HEK293 (cell line): ENCODE results near the gene INO80E.
A peak's percentile ranks its signal among the peaks of the same experiment; 100 is the strongest.
"Not testable (repeated sequence)": the region's sequence is repeated elsewhere in the genome, so short reads cannot be mapped to it uniquely, and the experiment has no call there.

Source experiments
- CTCF ChIA-PET: fragments of 350-600 bp; formaldehyde crosslinking; extraction: SDS; loops from one replicate; lab custom pipeline; 2021; ENCODE audit warnings: antibody characterized with exemption; lab: Yijun Ruan, JAX
- POLR2A ChIA-PET: fragments of 300-600 bp; formaldehyde crosslinking; extraction: SDS; loops from one replicate; lab custom pipeline; 2020; ENCODE audit warnings: antibody characterized with exemption, inconsistent platforms; lab: Yijun Ruan, JAX
- H3K27ac ChIP-seq: fragments of 200-500 bp; sonication (Bioruptor generic); 2 replicates; pipeline ENCODE4 v1.5.1; 2014; ENCODE audit warnings: low read depth, low read length, control low read depth, inconsistent platforms; ENCODE audit errors: extremely low read depth
- H3K36me3 ChIP-seq, 2 experiments: fragments of 200-500 bp in 1 of 2; sonication (Bioruptor generic) in 1 of 2; 1 replicate in 1 of 2; 2 replicates in 1 of 2; pipeline ENCODE4 v1.5.1; 2014 to 2017; ENCODE audit warnings: inconsistent platforms in 2 of 2, low read length in 2 of 2; ENCODE audit not compliant: control insufficient read depth in 2 of 2, insufficient read depth in 1 of 2
- H3K4me1 ChIP-seq: fragments of 200-500 bp; sonication (Bioruptor generic); 2 replicates; pipeline ENCODE4 v1.5.1; 2014; ENCODE audit warnings: mild to moderate bottlenecking, low read length, inconsistent platforms; ENCODE audit not compliant: control insufficient read depth, insufficient read depth
- H3K4me3 ChIP-seq: 2 replicates; pipeline ENCODE4 v1.5.1; 2011; ENCODE audit warnings: low read depth, mild to moderate bottlenecking, control low read depth, low read length, moderate library complexity
- H3K9me3 ChIP-seq: fragments of 200-500 bp; sonication (Bioruptor generic); 2 replicates; pipeline ENCODE4 v1.5.1; 2014; ENCODE audit warnings: low read depth, low read length, inconsistent platforms; ENCODE audit not compliant: control insufficient read depth, insufficient read depth
- ZBTB1 ChIP-seq: fragments of 450-650 bp; formaldehyde crosslinking; IDR thresholded peaks from 2 replicates; pipeline ENCODE4 v1.5.1; 2016; ENCODE audit warnings: missing biosample characterization, missing genetic modification characterization
- ZFP3 ChIP-seq: fragments of 450-650 bp; formaldehyde crosslinking; IDR thresholded peaks from 2 replicates; pipeline ENCODE4 v1.5.1; 2016; ENCODE audit warnings: low read depth, missing biosample characterization, missing genetic modification characterization
- ZFP69B ChIP-seq: fragments of 450-650 bp; formaldehyde crosslinking; IDR thresholded peaks from 2 replicates; pipeline ENCODE4 v1.5.1; 2016; ENCODE audit warnings: missing biosample characterization, missing genetic modification characterization
- ZNF174 ChIP-seq: fragments of 450-650 bp; formaldehyde crosslinking; IDR thresholded peaks from 2 replicates; pipeline ENCODE4 v1.5.0; 2017; ENCODE audit warnings: missing biosample characterization, mild to moderate bottlenecking, missing genetic modification characterization
- ZNF214 ChIP-seq: fragments of 450-650 bp; formaldehyde crosslinking; IDR thresholded peaks from 2 replicates; pipeline ENCODE4 v1.5.1; 2017; ENCODE audit warnings: missing biosample characterization, mild to moderate bottlenecking, missing genetic modification characterization, borderline replicate concordance
- ZNF221 ChIP-seq: fragments of 450-650 bp; formaldehyde crosslinking; IDR thresholded peaks from 2 replicates; pipeline ENCODE4 v1.5.1; 2017; ENCODE audit warnings: missing biosample characterization, missing genetic modification characterization, borderline replicate concordance
- ZNF394 ChIP-seq: fragments of 450-650 bp; formaldehyde crosslinking; IDR thresholded peaks from 2 replicates; pipeline ENCODE4 v1.5.1; 2016; ENCODE audit warnings: missing biosample characterization, missing genetic modification characterization, mild to moderate bottlenecking, moderate library complexity, borderline replicate concordance
- ZNF404 ChIP-seq: fragments of 450-650 bp; formaldehyde crosslinking; IDR thresholded peaks from 2 replicates; pipeline ENCODE4 v1.5.1; 2017; ENCODE audit warnings: missing biosample characterization, missing genetic modification characterization
- ZNF48 ChIP-seq: fragments of 450-650 bp; formaldehyde crosslinking; IDR thresholded peaks from 2 replicates; pipeline ENCODE4 v1.5.1; 2016; ENCODE audit warnings: missing biosample characterization, missing genetic modification characterization
- ZNF561 ChIP-seq: fragments of 450-650 bp; IDR thresholded peaks from 2 replicates; pipeline ENCODE4 v1.5.1; 2018; ENCODE audit warnings: missing biosample characterization, missing genetic modification characterization, borderline replicate concordance
- ZNF610 ChIP-seq: fragments of 450-650 bp; formaldehyde crosslinking; IDR thresholded peaks from 2 replicates; pipeline ENCODE4 v1.5.1; 2016; ENCODE audit warnings: missing biosample characterization, missing genetic modification characterization, borderline replicate concordance
- ZNF664 ChIP-seq: fragments of 450-650 bp; formaldehyde crosslinking; IDR thresholded peaks from 2 replicates; pipeline ENCODE4 v1.5.1; 2016; ENCODE audit warnings: missing biosample characterization, missing genetic modification characterization
- ZNF776 ChIP-seq: fragments of 450-650 bp; formaldehyde crosslinking; IDR thresholded peaks from 2 replicates; pipeline ENCODE4 v1.5.0; 2017; ENCODE audit warnings: missing biosample characterization, missing genetic modification characterization, borderline replicate concordance
- ZNF791 ChIP-seq: fragments of 450-650 bp; formaldehyde crosslinking; IDR thresholded peaks from 2 replicates; pipeline ENCODE4 v1.5.1; 2016; ENCODE audit warnings: missing biosample characterization, missing genetic modification characterization
- TF ChIP-seq, protein P1 (sequence below): sonication (generic); formaldehyde crosslinking; IDR thresholded peaks from 2 replicates; pipeline ENCODE4 v1.8.1; 2022; ENCODE audit warnings: mild to moderate bottlenecking, moderate library complexity, missing genetic modification reagents

INO80E gene

GRCh38 chr16:29959293-29959692, 36.7 kb upstream of the INO80E start:
- Histone ChIP-seq H3K4me1 (0 out of 2 replicates have a peak, but pooled peaks cover 3% of the 10 kb centered on the region), H3K4me3 (no peak overlapping the region), H3K9me3 (no peaks in the 10 kb centered on the region), H3K36me3 (no peaks in the 10 kb centered on the region), H3K27ac (no peak overlapping the region)
- TF ChIP-seq ZNF174 (tag by site-specific recombination) (no peak), ZNF214 (tag by site-specific recombination) (no peak), ZNF221 (tag by site-specific recombination) (no peak), ZNF561 (tag by site-specific recombination) (no peak), ZNF394 (tag by site-specific recombination) (peak; percentile 56; the same call in 1 of the 2 replicates), ZNF610 (tag by site-specific recombination) (peak; percentile 67; the same call in 1 of the 2 replicates), ZBTB1 (tag by site-specific recombination) (no peak)
- CTCF ChIA-PET: interaction anchor here (0.6 to 3.5 kb wide), 2 partner anchors 15 to 750 kb away, joined by 4 to 16 read pairs; no protein-coding TSS in a partner anchor
- POLR2A ChIA-PET: interaction anchor here (0.6 to 1.6 kb wide), 2 partner anchors 33 to 978 kb away, joined by 3 to 16 read pairs; partner anchors contain the start of gene KCTD13

DNA sequence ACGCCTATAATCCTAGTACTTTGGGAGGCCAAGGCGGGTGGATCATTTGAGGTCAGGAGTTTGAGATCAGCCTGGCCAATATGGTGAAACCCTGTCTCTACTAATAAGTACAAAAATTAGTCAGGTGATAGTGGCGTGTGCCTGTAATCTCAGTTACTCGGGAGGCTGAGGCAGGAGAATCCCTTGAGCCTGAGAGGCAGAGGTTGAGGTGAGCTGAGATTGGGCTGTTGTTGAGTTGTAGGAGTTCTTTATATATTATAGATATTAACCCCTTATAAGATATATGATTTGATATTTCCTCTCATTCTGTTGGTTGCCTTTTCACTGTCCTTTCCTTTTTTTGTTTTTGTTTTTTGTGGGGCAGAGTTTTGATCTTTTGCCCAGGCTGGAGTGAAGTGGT, 36.2 kb upstream of the INO80E start:
- ChIA-PET CTCF (interaction anchor here (1.1 to 3.5 kb wide), 2 partner anchors 16 to 113 kb away, joined by 4 to 16 read pairs; no protein-coding TSS in a partner anchor), POLR2A (interaction anchor here (0.6 to 2.5 kb wide), 3 partner anchors 15 to 977 kb away, joined by 3 to 24 read pairs (median 16); partner anchors contain the start of gene KCTD13)
- not testable (repeated sequence) for H3K4me3 ChIP-seq, H3K36me3 ChIP-seq, H3K27ac ChIP-seq, H3K4me1 ChIP-seq, H3K9me3 ChIP-seq
- TF ChIP-seq ZFP3 (tag by site-specific recombination): peak; percentile 78

GRCh38 chr16:29961127-29961478, 34.9 kb upstream of the INO80E start:
- Histone ChIP-seq H3K4me3 (no peak overlapping the region), H3K36me3 (peaks cover 0 to 3% of the 10 kb centered on the region in 2 experiments; a peak in 1 of 3 replicates), H3K27ac (no peak overlapping the region; the same call in 1 of the 2 replicates), H3K4me1 (0 out of 2 replicates have a peak, but pooled peaks cover 3% of the 10 kb centered on the region), H3K9me3 (no peaks in the 10 kb centered on the region)
- POLR2A ChIA-PET: interaction anchor here (0.6 to 2.5 kb wide), 15 partner anchors 13 to 283 kb away, joined by 3 to 55 read pairs (median 6); partner anchors contain the start of genes ALDOA, CDIPT, HIRIP3 and INO80E
- TF ChIP-seq, protein P1, sequence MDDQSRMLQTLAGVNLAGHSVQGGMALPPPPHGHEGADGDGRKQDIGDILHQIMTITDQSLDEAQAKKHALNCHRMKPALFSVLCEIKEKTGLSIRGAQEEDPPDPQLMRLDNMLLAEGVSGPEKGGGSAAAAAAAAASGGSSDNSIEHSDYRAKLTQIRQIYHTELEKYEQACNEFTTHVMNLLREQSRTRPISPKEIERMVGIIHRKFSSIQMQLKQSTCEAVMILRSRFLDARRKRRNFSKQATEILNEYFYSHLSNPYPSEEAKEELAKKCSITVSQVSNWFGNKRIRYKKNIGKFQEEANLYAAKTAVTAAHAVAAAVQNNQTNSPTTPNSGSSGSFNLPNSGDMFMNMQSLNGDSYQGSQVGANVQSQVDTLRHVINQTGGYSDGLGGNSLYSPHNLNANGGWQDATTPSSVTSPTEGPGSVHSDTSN (CRISPR knock-in tag): 0 out of 2 replicates have a peak, but pooled peaks have one; percentile 18
- TF ChIP-seq ZNF791 (tag by site-specific recombination): no peak
- TF ChIP-seq ZNF776: no peak
- TF ChIP-seq ZFP69B (tag by site-specific recombination): 0 out of 2 replicates have a peak, but pooled peaks have one; percentile 0
- TF ChIP-seq ZNF48 (tag by site-specific recombination): no peak
- no peak for TF ChIP-seq ZNF404 (tag by site-specific recombination)
- TF ChIP-seq ZNF664: no peak
- CTCF ChIA-PET: interaction anchor here (0.6 to 3.5 kb wide), 10 partner anchors 10 to 447 kb away, joined by 3 to 16 read pairs (median 4); partner anchors contain the start of genes TAOK2 and TLCD3B
